Epithelial cell of proximal tubule (primary cell): ENCODE measurements around the gene ADPRHL1. TPM values are rescaled to one million over a fixed set of nuclear protein-coding genes. Genes with fewer than 3 reads are reported as not detected.
"Not testable (repeated sequence)": the region's sequence is repeated elsewhere in the genome, so short reads cannot be mapped to it uniquely, and the experiment has no call there.

Experiments
- DNase-seq: peaks from one replicate; pipeline ENCODE4 v3.0.0-alpha.2; 2011; ENCODE audit warnings: low read depth
- H3K4me3 ChIP-seq: 2 replicates; pipeline ENCODE4 v1.5.1; 2011; ENCODE audit warnings: low read depth, mild to moderate bottlenecking, low read length
- total RNA-seq: library from RNA; depleted of rRNA; stranded (reverse); fragments of >200 nt; gene quantifications from 2 replicates; pipeline ENCODE4 v1.2.3, GENCODE V29; 2015
- TF ChIP-seq, protein P1 (sequence below): conservative IDR thresholded peaks from 2 replicates; pipeline ENCODE4 v1.5.1; 2012; ENCODE audit warnings: low read depth, mild to moderate bottlenecking, low read length

ADPRHL1 gene
- total RNA-seq, 1 donor from 2014 or later, result 3.3 TPM

DNA sequence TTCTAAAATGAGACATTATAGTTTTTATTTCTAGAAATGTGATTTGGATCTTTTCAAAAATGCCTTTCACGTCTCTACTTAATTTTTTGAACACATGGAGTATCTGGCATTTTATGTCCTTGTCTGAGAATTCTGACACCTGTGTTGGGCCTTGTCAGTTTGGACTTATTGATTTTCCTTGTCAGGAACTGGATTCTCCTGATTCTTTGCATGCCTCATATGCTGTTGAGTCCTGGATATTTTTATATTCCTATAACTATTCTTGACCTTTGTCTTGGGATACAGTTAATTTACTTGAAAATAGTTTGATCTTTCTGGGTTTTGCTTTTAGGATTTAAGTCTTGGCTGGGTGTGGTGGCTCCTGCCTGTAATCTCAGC is 10.3 kb downstream of the ADPRHL1 start:
- DNase-seq, result no peak

DNA sequence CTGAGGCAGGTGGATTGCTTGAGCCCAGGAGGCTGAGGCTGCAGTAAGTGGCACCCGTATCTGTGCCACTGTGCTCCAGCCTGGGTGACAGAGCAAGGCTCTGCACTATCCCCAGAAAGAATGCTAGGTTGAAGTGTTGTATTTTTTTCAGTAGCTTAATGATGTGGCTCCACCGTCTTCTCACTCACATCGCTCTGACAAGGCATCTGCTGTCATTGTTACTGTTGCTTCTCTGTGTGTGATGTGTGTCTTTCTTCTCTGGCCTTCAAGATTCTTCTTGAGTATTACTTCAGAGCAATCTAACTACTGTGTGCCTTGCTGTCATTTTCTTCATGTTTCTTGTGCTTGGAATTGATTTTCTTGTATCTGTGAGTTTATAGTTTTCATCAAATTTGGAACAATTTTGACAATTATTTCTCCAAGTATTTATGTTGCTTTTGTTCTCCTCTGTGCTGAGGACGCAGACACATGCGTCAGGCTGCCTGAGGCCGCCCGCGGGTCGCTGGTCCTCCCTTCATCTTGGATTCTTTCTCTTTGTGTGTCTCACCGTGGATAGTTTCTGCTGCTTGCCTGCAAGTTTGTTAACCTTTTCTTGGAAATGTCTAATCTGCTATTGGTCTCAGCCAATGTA is 10.8 kb downstream of the ADPRHL1 start:
- H3K4me3 ChIP-seq, result no peak overlapping the region
- TF ChIP-seq, protein P1, sequence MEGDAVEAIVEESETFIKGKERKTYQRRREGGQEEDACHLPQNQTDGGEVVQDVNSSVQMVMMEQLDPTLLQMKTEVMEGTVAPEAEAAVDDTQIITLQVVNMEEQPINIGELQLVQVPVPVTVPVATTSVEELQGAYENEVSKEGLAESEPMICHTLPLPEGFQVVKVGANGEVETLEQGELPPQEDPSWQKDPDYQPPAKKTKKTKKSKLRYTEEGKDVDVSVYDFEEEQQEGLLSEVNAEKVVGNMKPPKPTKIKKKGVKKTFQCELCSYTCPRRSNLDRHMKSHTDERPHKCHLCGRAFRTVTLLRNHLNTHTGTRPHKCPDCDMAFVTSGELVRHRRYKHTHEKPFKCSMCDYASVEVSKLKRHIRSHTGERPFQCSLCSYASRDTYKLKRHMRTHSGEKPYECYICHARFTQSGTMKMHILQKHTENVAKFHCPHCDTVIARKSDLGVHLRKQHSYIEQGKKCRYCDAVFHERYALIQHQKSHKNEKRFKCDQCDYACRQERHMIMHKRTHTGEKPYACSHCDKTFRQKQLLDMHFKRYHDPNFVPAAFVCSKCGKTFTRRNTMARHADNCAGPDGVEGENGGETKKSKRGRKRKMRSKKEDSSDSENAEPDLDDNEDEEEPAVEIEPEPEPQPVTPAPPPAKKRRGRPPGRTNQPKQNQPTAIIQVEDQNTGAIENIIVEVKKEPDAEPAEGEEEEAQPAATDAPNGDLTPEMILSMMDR, result no peak
- DNase-seq, result no peak

More for the DNA sequence above, 10.3 kb downstream of the ADPRHL1 start:
- TF ChIP-seq, protein P1, result no peak
- no peak overlapping the region for H3K4me3 ChIP-seq

DNA sequence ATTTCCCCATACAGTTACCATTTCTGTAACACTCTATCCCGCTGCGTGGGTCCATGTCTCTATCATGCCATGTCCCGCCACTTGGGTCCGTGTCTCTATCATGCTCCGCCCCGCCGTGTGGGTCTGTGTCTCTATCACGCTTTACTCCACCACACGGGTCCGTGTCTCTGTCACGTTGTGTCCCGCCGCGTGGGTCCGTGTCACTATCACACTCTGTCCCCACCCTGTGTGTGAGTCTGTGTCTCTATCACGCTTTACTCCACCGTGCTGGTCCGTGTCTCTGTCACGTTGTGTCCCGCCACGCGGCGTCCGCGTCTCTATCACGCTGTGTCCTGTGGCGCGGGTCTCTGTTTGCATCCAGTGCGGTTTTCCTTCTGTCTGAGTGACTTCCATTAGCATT is 11.6 kb downstream of the ADPRHL1 start:
- DNase-seq, result no peak
- no peak overlapping the region for H3K4me3 ChIP-seq
- TF ChIP-seq, protein P1, result no peak

DNA sequence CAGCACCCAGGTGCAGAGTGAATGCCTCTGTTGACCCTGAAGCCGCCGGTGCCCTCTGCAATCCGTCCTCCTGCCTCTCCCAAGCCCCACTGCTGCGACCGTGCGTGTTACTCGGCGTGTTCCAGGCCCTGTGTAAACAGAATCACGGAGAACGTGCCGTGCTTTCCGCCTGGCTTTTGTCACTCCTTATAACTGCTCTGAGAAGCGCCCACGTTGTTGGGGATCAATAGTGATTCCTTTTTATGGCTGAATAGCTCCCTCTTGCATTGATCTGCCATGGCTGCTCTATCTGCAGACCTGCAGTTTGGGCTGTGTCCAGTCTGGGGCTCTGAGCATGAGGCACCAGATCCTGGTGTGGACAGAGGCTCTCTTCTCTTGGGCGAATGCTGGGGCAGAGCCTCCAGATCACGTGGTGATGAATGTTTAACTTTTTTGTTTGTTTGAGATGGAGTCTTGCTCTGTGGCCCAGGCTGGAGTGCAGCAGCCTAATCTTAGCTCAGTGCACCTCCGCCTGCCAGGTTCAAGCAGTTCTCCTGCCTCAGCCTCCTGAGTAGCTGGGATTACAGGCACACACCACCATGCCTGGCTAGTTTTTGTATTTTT is 15.8 kb downstream of the ADPRHL1 start:
- TF ChIP-seq, protein P1, result no peak
- DNase-seq, result no peak
- no peak overlapping the region for H3K4me3 ChIP-seq

GRCh38 chr13:113436866-113437265 is 16.4 kb downstream of the ADPRHL1 start:
- not testable (repeated sequence) for H3K4me3 ChIP-seq, DNase-seq

DNA sequence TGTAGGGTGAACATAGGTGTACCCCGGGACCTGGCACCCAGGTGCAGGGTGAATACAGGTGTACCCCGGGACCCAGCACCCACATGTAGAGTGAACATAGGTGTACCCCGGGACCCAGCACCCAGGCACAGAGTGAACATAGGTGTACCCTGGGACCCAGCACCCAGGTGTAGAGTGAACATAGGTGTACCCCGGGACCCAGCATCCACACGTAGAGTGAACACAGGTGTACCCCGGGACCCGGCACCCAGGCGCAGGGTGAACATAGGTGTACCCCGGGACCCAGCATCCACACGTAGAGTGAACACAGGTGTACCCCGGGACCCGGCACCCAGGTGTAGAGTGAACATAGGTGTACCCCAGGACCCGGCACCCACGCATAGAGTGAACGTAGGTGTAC is 17.4 kb downstream of the ADPRHL1 start:
- not testable (repeated sequence) for H3K4me3 ChIP-seq, DNase-seq

DNA sequence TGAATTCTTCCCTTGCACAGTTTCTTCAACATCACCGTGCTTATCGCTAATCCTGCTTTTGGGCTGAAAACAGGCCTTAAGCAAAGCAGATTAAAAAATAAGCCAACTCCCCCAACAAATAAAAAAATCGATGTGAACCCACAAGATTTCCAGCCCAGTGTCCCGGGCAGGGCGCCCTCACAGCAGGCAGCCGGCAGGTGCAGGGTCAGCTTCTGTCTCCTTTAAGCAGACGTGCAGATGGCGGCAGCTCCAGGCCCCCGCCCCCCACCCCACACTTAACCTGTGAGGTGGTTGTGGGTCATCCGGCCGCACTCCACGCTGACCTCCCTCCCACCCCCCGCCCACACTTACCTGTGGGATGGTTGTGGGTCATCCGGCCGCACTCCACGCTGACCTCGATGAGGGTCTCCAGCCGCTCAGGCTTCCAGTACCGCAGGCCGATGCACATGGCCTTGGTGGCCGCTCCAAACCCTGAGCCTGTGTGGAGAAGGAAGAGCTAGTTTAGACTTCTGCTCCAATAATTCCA is 19.8 kb downstream of the ADPRHL1 start:
- H3K4me3 ChIP-seq, result no peak overlapping the region
- no peak for DNase-seq
- TF ChIP-seq, protein P1, result no peak

DNA sequence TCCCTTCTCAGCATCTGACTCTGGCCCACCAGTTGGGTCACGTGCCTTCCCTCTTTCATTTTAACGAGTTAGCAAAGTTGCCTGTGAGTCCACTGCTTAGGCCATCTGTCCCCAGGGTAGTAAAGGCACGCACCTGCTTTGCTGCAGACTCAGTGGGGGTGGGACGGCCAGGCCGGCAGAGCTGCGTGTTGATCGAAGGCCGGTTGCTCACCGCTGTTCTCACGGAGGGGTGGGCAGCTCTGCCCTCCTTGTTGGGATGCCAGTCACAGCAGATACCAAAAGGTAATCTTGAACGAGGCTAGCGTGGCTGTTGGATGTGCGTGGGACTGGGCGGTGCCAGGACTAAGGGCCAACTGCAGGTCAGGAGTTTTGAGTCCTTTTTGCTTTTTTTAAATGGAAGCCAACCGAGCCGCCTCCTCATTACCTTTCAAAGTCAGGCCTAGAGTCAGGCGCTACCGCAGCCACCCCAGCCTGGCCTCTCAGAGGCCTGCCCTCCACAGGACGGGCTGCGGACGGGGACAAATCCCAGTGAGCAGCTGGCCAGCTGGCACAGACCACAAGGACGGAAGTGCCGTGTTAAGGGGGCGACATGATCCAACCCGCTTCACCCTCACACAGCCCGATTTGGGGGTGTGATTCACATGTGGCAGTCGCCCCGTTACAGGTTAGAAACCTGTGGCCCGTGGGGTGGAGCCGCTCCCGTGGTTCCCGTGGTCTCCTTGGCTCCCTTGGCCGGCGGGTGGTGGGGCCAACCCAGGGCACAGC is 20.6 kb downstream of the ADPRHL1 start:
- H3K4me3 ChIP-seq, result no peak overlapping the region
- TF ChIP-seq, protein P1, result no peak
- no peak for DNase-seq
